Brain microvascular endothelial cell (primary cell): ENCODE data around the gene RHD.

Experiments used
- DNase-seq: peaks from one replicate; pipeline ENCODE4 v3.0.0-alpha.2; 2020
- H3K27ac ChIP-seq: fragments of 250-450 bp; sonication (Bioruptor Pico); 2 replicates; pipeline ENCODE4 v1.5.1; 2020; ENCODE audit warnings: mild to moderate bottlenecking, moderate library complexity
- H3K27me3 ChIP-seq: fragments of 250-450 bp; sonication (Bioruptor Pico); replicated peaks from 2 replicates; pipeline ENCODE4 v1.5.1; 2020; ENCODE audit warnings: mild to moderate bottlenecking
- H3K36me3 ChIP-seq: fragments of 250-450 bp; sonication (Bioruptor Pico); replicated peaks from 2 replicates; pipeline ENCODE4 v1.5.1; 2020; ENCODE audit warnings: mild to moderate bottlenecking
- H3K4me3 ChIP-seq: 2 replicates; pipeline ENCODE4 v1.5.1; 2011; ENCODE audit warnings: low read depth, mild to moderate bottlenecking, control low read depth, low read length, moderate library complexity
- in situ Hi-C: cut with HindIII; loops from 2 replicates; pipeline ENCODE4 v1.10.0; 2017; ENCODE audit warnings: low sequenced_read_pairs, low pct_ligation_motif_present
- TF ChIP-seq, protein P1 (sequence below): IDR thresholded peaks from 2 replicates; pipeline ENCODE4 v1.5.1; 2011; ENCODE audit warnings: low read depth, mild to moderate bottlenecking, moderate library complexity, low read length, control low read depth, inconsistent platforms; ENCODE audit errors: missing control alignments

Gene RHD

DNA sequence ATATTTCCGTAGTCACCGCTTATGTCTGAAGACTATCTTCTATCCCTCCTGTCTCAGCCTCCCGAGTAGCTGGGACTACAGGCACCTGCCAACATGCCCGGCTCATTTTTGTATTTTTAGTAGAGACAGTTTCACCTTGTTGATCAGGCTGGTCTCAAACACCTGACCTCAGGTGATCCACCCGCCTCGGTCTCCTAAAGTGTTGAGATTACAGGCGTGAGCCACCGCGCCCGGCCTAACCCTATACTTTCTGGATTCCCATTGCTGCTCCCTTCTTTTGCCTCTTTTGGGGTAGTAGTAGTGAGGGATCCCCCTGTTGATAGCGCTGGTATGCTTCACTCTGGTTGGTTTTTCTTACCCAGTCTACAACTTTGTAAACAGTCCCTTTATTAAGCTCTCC lies 34.3 kb upstream of the RHD start:
- TF ChIP-seq, protein P1, sequence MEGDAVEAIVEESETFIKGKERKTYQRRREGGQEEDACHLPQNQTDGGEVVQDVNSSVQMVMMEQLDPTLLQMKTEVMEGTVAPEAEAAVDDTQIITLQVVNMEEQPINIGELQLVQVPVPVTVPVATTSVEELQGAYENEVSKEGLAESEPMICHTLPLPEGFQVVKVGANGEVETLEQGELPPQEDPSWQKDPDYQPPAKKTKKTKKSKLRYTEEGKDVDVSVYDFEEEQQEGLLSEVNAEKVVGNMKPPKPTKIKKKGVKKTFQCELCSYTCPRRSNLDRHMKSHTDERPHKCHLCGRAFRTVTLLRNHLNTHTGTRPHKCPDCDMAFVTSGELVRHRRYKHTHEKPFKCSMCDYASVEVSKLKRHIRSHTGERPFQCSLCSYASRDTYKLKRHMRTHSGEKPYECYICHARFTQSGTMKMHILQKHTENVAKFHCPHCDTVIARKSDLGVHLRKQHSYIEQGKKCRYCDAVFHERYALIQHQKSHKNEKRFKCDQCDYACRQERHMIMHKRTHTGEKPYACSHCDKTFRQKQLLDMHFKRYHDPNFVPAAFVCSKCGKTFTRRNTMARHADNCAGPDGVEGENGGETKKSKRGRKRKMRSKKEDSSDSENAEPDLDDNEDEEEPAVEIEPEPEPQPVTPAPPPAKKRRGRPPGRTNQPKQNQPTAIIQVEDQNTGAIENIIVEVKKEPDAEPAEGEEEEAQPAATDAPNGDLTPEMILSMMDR, result no peak
- H3K27me3 ChIP-seq, result no peaks in the 10 kb centered on the region
- DNase-seq, result no peak
- no peak overlapping the region for H3K4me3 ChIP-seq
- H3K27ac ChIP-seq, result no peak overlapping the region
- H3K36me3 ChIP-seq, result peaks cover 28% of the 10 kb centered on the region
- in situ Hi-C loops, result no loop called here

DNA sequence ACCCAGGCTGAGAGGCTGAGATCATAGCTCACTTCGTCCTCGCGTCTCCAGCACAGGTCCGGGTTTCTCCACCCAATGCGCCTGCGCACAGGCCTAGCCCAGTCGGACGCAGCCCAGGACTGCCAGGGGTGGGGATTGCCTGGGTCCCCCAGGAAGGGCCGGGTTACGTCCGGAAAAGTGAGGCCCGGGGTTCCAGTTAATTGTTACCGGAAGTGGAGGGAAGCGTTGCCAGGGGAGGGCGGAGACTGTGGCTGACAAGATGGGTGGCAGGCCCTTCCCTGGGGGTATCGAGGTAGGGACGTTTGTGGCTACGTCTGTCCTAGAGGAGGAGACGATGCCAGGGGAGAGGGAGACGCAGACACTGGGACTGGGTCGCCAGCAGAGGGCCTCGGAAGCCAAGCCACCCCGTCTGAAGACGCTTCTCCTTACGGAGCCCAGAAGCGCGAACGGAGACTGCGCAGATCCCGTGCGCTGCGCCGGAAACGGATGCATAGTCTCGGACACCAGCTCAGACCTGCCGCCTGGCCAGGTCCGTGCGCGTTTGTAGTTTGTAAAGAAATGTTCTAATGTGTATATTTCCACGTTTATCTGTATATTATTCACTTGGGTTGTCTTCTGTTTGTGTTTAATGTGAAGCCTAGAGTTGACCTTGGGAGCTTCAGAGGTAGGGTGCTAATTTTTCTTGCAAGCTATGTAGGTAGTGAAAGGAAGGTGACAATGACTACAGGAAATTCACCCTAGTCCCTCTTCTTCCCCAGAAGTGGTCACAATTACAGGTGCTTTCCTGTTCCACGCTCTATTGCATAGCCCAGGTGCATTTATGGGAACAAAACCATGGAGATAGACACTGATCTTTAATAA lies 32.4 kb upstream of the RHD start:
- TF ChIP-seq, protein P1, result peak; percentile 84
- in situ Hi-C loops, result no loop called here
- peak; percentile 82 for DNase-seq
- Histone ChIP-seq H3K27ac (peak overlapping the region; percentile 41), H3K27me3 (no peaks in the 10 kb centered on the region), H3K4me3 (peak overlapping the region; percentile 65), H3K36me3 (peaks cover 46% of the 10 kb centered on the region)

DNA sequence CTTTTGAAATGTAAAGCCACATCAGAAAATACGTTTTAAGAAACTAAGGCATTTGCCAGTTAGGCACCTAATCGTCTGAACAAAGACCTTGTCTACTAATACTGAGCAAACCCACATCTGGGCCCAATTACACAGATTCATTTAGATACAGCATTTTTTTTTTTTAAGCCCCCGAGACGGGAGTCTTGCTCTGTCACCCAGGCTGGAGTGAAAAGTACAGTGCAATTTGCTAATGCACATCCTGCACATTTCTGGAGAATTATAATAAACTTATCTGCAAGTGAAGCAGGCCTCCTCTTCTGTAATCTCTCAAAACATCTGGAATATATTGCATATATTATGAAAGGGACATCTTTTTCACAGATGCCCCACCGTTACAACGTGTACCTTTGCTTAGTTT lies 28.4 kb upstream of the RHD start:
- peaks cover 63% of the 10 kb centered on the region for H3K36me3 ChIP-seq
- no peak overlapping the region for H3K4me3 ChIP-seq
- no peak overlapping the region for H3K27ac ChIP-seq
- in situ Hi-C loops, result no loop called here
- TF ChIP-seq, protein P1, result no peak
- DNase-seq, result no peak
- H3K27me3 ChIP-seq, result no peaks in the 10 kb centered on the region

DNA sequence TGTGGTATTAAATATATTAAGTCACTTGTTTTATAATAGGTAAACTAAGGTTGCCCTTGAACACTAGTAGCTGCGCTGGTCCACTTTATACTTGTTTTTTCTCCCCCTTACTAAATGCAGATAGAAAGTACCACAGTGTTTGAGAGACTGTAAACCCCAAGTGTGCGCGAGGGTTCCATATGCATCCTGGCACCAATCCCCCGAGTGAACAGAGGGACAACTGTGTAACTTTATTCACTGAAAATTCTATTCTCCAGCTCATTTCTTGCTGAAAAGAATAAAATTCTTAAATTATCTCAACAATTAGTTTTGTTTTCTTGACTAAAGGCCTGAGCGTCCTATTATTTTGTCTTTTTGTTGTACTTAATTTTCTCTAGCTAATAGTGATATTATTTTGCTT lies 26.9 kb upstream of the RHD start:
- in situ Hi-C loops, result no loop called here
- no peak for DNase-seq
- Histone ChIP-seq H3K4me3 (peak overlapping the region; percentile 100), H3K27ac (no peak overlapping the region), H3K36me3 (peaks cover 60% of the 10 kb centered on the region), H3K27me3 (no peaks in the 10 kb centered on the region)
- TF ChIP-seq, protein P1, result no peak

DNA sequence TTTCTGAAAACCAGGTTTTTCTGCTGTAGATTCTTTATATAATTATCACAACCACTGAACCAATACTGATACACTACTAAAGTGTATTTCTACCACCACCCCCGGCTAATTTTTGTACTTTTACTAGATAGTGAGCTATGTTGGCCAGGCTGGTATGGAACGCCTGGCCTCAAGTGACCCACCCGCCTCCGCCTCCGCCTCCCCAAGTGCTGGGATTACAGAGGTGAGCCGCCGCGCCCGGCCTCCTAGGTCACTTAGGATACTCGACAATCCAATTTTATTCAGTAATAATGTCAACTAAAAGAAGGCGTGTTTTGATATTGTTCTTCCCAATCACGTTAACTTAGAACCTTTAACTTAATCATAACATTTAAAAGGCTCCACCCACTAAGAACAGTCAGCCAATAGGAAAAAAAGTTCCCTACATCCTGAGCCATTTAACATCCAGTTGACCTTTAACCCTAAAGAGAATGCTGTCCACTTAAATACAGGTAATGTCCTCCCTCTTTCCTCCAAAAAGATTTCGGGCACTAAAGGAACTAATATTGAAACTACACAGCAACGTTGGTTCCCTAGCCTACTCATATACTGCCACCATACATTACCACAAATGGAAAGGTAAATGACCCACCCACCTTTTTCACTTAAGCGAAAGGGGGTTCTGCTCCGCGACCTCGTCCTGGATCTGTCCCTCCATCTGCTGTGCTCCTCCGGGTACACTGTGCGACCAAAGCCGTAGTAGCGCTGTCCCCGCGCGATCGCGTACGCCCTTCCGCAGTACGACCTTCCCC lies 26.3 kb upstream of the RHD start:
- H3K27me3 ChIP-seq, result no peaks in the 10 kb centered on the region
- TF ChIP-seq, protein P1, result no peak
- peaks cover 55% of the 10 kb centered on the region for H3K36me3 ChIP-seq
- DNase-seq, result no peak
- H3K4me3 ChIP-seq, result peak overlapping the region; percentile 100
- peak overlapping the region; percentile 98 for H3K27ac ChIP-seq
- in situ Hi-C loops, result no loop called here
